Activated T-cell treated with anti-CD3 and anti-CD28 coated beads, Interleukin-2, amount 50 U/mL, for 1 hour (primary cell): ENCODE results near the gene TNFAIP3.

Experiments
- DNase-seq: peaks from one replicate; pipeline ENCODE4 v3.0.0-alpha.2; 2020

The TNFAIP3 gene

GRCh38 chr6:137845460-137845859 is 21.6 kb upstream of the TNFAIP3 start:
- DNase-seq, result no peak

DNA sequence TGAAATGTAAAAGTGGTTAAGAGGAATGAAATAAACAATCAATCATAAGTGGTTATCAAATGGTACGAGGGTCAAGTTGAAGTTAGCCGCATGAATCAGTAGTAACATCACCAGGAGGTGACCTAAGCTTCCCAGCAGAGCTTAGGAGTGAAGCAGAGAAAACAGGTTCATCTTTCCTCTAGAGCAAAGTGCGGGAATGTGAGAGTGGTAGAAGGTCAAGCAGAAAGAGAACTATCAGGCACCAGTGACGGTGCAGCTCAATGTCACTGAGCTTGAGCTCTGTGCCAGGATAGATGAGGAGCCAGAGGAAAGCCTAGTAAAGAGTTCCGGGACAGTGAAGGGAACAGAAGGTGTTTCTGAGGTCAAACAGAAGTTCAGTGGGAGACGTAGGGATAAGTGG is 20.8 kb upstream of the TNFAIP3 start:
- DNase-seq, result no peak

DNA sequence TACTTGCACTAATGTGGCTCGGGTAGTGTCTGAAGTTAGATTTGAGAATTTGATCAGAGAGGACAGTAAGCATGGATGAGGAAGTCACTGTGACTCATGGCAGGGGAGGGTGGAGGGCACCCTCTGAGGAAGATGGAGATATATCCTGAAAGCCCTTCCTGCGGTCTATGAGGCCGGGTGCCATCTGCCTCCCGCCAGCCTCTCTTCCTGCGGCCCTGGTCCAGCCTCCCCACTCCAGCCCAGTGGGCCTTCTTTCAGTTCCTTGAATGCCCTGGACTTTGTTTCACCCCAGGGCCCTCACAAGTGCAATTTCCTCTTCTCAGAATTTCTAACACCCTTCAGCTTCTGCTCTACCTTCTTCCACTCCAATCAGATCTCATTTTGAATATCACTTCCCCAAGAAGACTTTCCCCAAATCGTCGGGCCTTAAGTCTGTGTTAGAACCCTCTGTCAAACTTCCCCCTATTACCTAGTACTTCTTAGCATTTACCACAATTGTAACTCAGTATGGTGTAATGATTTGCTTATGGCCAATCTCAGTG is 20.2 kb upstream of the TNFAIP3 start:
- no peak for DNase-seq

- no peak for DNase-seq
Observed at GRCh38 chr6:137847748-137848147, 19.3 kb upstream of the TNFAIP3 start.

- no peak for DNase-seq
Observed at GRCh38 chr6:137848672-137849071, 18.4 kb upstream of the TNFAIP3 start.

- DNase-seq, result no peak
Observed at GRCh38 chr6:137849181-137849980, 17.7 kb upstream of the TNFAIP3 start.

- DNase-seq, result no peak
Observed at GRCh38 chr6:137849981-137850714, 16.9 kb upstream of the TNFAIP3 start.

DNA sequence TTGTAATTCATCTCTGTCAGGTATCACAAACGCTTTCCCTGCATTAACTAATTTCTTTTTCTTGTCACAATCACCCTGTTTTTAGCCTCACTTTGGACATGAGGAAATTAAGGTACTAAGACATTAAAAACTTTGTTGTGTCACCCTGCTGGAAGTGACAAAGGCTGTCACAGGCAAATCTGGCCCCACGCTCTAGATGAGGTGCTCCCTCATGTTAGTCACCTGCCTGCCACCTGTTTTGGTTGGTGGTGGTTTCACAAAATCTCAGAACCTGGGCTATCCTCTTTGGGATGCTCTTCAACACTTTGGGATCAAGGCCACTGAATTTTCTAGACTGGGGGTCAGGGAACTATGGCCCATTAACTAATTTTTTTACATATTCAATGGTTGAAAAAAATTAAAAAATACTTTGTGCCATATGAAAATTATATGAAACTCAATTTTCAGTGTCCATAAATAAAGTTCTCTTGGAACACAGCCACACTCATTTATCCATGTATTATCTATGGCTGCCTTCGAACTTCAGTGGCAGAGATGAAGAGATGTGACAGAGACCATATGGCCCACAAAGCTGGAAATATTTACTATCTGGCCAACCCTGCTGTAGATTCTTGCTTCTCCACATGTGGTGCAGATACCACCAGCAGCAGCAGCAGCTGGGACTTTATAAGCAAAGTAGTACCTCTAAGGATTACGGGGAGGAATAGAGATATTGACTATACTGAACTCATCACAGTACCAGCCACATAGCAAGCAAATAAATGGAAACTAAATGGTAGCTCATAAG is 16.1 kb upstream of the TNFAIP3 start:
- no peak for DNase-seq

GRCh38 chr6:137851669-137852068 is 15.4 kb upstream of the TNFAIP3 start:
- no peak for DNase-seq

DNA sequence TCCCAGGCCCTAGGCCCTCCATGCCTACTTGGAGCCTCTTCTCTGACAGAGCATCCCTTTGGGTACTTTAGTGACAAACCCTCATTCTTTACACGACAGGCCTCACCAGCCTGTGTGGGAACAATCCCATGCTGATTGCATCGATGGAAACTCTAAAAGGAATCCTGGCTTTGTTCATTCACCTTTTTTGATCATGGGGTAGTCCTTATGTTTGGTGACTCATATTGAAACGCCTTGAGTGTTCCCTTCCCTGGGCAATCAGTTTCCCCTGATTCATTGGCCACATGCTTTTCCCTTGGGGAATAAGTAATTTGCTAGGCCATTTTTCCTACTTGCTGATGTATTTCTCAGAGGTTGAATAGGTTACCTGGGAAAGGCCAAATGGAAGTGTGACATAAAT is 14.7 kb upstream of the TNFAIP3 start:
- DNase-seq, result no peak

- no peak for DNase-seq
Observed at GRCh38 chr6:137852811-137853210, 14.2 kb upstream of the TNFAIP3 start.

GRCh38 chr6:137853569-137854213 is 13.4 kb upstream of the TNFAIP3 start:
- no peak for DNase-seq

- DNase-seq, result no peak
Observed at GRCh38 chr6:137856138-137856898, 10.7 kb upstream of the TNFAIP3 start.

- no peak for DNase-seq
Observed at GRCh38 chr6:137859025-137859424, 8.0 kb upstream of the TNFAIP3 start.

DNA sequence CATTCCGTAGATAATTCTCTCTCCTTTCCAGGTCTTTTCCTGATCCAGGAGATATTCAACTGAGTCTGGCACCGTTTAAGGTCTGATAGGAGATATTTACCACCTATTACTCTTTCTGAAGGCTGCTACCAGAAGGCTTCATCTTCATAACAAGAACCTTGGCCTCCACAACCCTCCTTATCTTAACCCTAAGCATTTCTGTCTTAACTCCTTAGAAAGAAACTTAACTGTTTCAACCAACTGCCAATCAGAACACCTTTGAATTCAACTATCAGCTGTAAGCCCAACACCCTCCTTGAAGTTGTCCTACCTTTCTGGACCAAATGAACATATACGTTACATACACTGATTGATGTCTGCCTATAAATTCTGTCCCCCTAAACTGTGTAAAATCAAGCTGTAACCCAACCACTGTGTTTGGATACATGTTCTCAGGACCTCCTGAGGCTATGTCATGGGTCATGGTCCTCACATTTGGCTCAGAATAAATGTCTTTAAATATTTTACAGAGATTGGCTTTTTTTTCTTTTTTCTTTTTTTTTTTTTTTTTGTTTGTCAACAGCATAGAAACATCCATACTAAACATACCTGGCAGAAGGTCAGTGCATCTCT is 6.6 kb upstream of the TNFAIP3 start:
- no peak for DNase-seq

- no peak for DNase-seq
Observed at GRCh38 chr6:137861550-137862337, 5.3 kb upstream of the TNFAIP3 start.

DNA sequence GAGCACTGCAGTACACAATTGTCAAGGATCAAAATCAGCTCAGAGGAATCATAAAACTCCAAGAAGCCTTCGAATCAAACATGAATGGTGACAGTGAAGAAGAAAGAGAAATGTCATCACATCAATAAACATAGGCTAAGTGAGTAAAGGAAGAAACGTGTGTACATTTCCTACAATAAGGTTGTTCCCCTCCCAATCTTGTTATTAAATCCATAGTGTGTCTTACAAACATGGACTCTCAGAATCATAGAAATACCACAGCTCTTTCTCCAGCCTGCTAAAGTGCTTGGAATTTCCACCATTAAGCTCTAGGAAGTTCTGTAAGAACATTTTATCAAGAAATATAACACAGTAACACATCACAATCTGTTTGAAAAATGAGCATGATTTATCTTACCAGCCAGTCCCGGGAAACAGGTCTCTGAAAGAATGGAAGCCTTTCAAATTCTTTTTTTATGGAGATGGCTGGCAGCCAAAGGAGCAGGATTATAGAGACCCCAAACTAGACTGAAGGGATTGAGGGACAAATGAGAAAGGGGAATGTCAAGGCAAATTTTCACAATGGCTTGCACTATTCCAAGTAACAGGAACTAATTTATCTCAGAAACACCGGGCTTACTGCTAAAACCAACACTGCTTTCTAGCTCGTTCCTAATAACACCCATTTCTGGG is 4.5 kb upstream of the TNFAIP3 start:
- DNase-seq, result no peak

DNA sequence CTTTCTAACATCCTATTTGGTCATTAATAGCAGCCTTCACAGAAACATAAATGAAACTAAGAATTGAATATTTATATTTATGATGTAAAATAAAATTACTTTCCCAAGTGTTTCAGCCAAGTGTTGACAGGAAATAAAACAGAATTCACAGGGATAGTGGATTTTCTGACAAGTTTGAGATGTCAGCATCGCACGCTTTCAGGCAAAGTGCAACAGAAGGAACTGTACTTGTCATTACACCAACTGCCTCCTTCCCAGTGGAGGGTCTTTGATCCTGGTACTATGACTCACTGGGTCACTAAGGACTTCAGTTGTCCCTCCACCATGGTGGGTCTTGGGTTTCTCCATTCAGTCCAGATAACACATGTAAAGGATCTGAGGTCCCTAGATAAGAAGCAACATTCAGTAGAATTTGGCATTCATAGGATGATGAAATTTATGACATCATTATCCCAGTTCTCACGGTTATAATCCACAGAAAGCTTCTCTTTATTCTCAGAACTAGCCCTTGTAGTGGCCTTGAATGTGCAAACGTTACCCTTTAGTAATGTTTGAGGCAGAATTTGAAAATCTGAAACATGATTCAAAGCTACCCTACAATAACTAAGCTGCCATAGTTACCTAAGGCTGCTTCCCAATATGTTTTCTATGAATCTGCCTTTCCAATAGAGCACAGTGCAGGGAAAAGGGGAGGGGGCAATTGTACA is 3.8 kb upstream of the TNFAIP3 start:
- DNase-seq, result no peak

- no peak for DNase-seq
Observed at GRCh38 chr6:137864812-137865508, 2.1 kb upstream of the TNFAIP3 start.
